Measurements from ENCODE around the gene LZTS2.
"Not testable (repeated sequence)": the region's sequence is repeated elsewhere in the genome, so short reads cannot be mapped to it uniquely, and the experiment has no call there.

Gene LZTS2

GRCh38 chr10:101033276-101033675 is 33.7 kb downstream of the LZTS2 start:
- no peak overlapping the region for H2BK5ac ChIP-seq (ENCODE audit: low read length)
- no peak overlapping the region for H4K5ac ChIP-seq (ENCODE audit: low read length)
- no peak overlapping the region for H2BK15ac ChIP-seq (replicated peaks; ENCODE audit: low read depth)
- H3K9ac ChIP-seq (ENCODE audit: low read length): no peak overlapping the region
- H3K36me3 ChIP-seq (ENCODE audit: control insufficient read depth, insufficient read depth, low read length): no peaks in the 10 kb centered on the region
- H2AK5ac ChIP-seq (ENCODE audit: low read length): no peak overlapping the region
- no peak overlapping the region for H3K4me2 ChIP-seq (ENCODE audit: low read length)
- no peak overlapping the region for H3K4ac ChIP-seq (ENCODE audit: low read depth, low read length)
- no peaks in the 10 kb centered on the region for H3K27me3 ChIP-seq (ENCODE audit: insufficient read depth, low read length, poor library complexity)
- no peak overlapping the region for H4K8ac ChIP-seq (ENCODE audit: low read depth, low read length)
- no peak overlapping the region for H3K4me3 ChIP-seq (ENCODE audit: low read length)
- no peak overlapping the region for H2BK120ac ChIP-seq (ENCODE audit: low read depth, low read length)
- H3K18ac ChIP-seq (ENCODE audit: low read length): no peak overlapping the region
- no peaks in the 10 kb centered on the region for H3K79me2 ChIP-seq (ENCODE audit: control insufficient read depth, insufficient read depth, low read length)
- H3K56ac ChIP-seq (ENCODE audit: low read length): no peak overlapping the region
- no peak for DNase-seq
- no peaks in the 10 kb centered on the region for H3K79me1 ChIP-seq (ENCODE audit: low read length)
- H3K27ac ChIP-seq (ENCODE audit: low read depth, low read length): no peak overlapping the region
- no peak overlapping the region for H3K23ac ChIP-seq (ENCODE audit: low read length)
- H3K4me1 ChIP-seq (ENCODE audit: control insufficient read depth, low read depth, low read length): peaks cover 12% of the 10 kb centered on the region
- WGBS (ENCODE audit: extremely low coverage, insufficient coverage, low lambda C conversion rate): no CpG with 5 or more reads among the region's 3 CpGs

GRCh38 chr10:101034404-101034803 is 34.8 kb downstream of the LZTS2 start:
- H3K18ac ChIP-seq (ENCODE audit: low read length); H4K5ac ChIP-seq (ENCODE audit: low read length); H3K23ac ChIP-seq (ENCODE audit: low read length); H3K27ac ChIP-seq (ENCODE audit: low read depth, low read length); H3K27me3 ChIP-seq (ENCODE audit: insufficient read depth, low read length, poor library complexity); H3K4me3 ChIP-seq (ENCODE audit: low read length); H3K4me2 ChIP-seq (ENCODE audit: low read length); H3K9ac ChIP-seq (ENCODE audit: low read length); H2AK5ac ChIP-seq (ENCODE audit: low read length); H2BK15ac ChIP-seq (replicated peaks; ENCODE audit: low read depth); DNase-seq; H2BK5ac ChIP-seq (ENCODE audit: low read length); H4K8ac ChIP-seq (ENCODE audit: low read depth, low read length); H3K56ac ChIP-seq (ENCODE audit: low read length); H3K79me2 ChIP-seq (ENCODE audit: control insufficient read depth, insufficient read depth, low read length); H2BK120ac ChIP-seq (ENCODE audit: low read depth, low read length); H3K36me3 ChIP-seq (ENCODE audit: control insufficient read depth, insufficient read depth, low read length); H3K79me1 ChIP-seq (ENCODE audit: low read length); H3K4ac ChIP-seq (ENCODE audit: low read depth, low read length): not testable (repeated sequence)
- peaks cover 10% of the 10 kb centered on the region for H3K4me1 ChIP-seq (ENCODE audit: control insufficient read depth, low read depth, low read length)
- WGBS (ENCODE audit: extremely low coverage, insufficient coverage, low lambda C conversion rate): no CpG with 5 or more reads among the region's 4 CpGs

- Histone ChIP-seq H3K27me3 (ENCODE audit: insufficient read depth, low read length, poor library complexity) (no peaks in the 10 kb centered on the region), H2BK5ac (ENCODE audit: low read length) (no peak overlapping the region)
Observed at GRCh38 chr10:101035314-101035713, 35.7 kb downstream of the LZTS2 start.

GRCh38 chr10:101035916-101036702 is 36.5 kb downstream of the LZTS2 start:
- Histone ChIP-seq H3K27me3 (ENCODE audit: insufficient read depth, low read length, poor library complexity) (no peaks in the 10 kb centered on the region), H2BK15ac (replicated peaks; ENCODE audit: low read depth) (no peak overlapping the region), H2BK5ac (ENCODE audit: low read length) (no peak overlapping the region), H3K4ac (ENCODE audit: low read depth, low read length) (no peak overlapping the region), H3K79me2 (ENCODE audit: control insufficient read depth, insufficient read depth, low read length) (no peaks in the 10 kb centered on the region), H2BK120ac (ENCODE audit: low read depth, low read length) (no peak overlapping the region), H3K56ac (ENCODE audit: low read length) (no peak overlapping the region), H3K18ac (ENCODE audit: low read length) (no peak overlapping the region), H3K36me3 (ENCODE audit: control insufficient read depth, insufficient read depth, low read length) (no peaks in the 10 kb centered on the region), H3K27ac (ENCODE audit: low read depth, low read length) (no peak overlapping the region), H3K9ac (ENCODE audit: low read length) (no peak overlapping the region), H3K23ac (ENCODE audit: low read length) (no peak overlapping the region), H4K8ac (ENCODE audit: low read depth, low read length) (no peak overlapping the region), H2AK5ac (ENCODE audit: low read length) (no peak overlapping the region), H3K4me3 (ENCODE audit: low read length) (no peak overlapping the region), H3K4me1 (ENCODE audit: control insufficient read depth, low read depth, low read length) (peaks cover 8% of the 10 kb centered on the region), H3K79me1 (ENCODE audit: low read length) (no peaks in the 10 kb centered on the region), H3K4me2 (ENCODE audit: low read length) (no peak overlapping the region), H4K5ac (ENCODE audit: low read length) (no peak overlapping the region)
- no CpG with 5 or more reads among the region's 10 CpGs for WGBS (ENCODE audit: extremely low coverage, insufficient coverage, low lambda C conversion rate)
- DNase-seq: no peak

More at GRCh38 chr10:101035314-101035713, 35.7 kb downstream of the LZTS2 start:
- Histone ChIP-seq H3K23ac (ENCODE audit: low read length) (no peak overlapping the region), H3K79me1 (ENCODE audit: low read length) (no peaks in the 10 kb centered on the region), H3K56ac (ENCODE audit: low read length) (no peak overlapping the region), H4K8ac (ENCODE audit: low read depth, low read length) (no peak overlapping the region), H3K4me3 (ENCODE audit: low read length) (no peak overlapping the region), H3K9ac (ENCODE audit: low read length) (no peak overlapping the region), H2BK15ac (replicated peaks; ENCODE audit: low read depth) (no peak overlapping the region), H3K4me2 (ENCODE audit: low read length) (no peak overlapping the region), H4K5ac (ENCODE audit: low read length) (no peak overlapping the region), H3K36me3 (ENCODE audit: control insufficient read depth, insufficient read depth, low read length) (no peaks in the 10 kb centered on the region), H3K4ac (ENCODE audit: low read depth, low read length) (no peak overlapping the region), H3K79me2 (ENCODE audit: control insufficient read depth, insufficient read depth, low read length) (no peaks in the 10 kb centered on the region), H3K18ac (ENCODE audit: low read length) (no peak overlapping the region), H2BK120ac (ENCODE audit: low read depth, low read length) (no peak overlapping the region), H3K27ac (ENCODE audit: low read depth, low read length) (no peak overlapping the region), H2AK5ac (ENCODE audit: low read length) (no peak overlapping the region), H3K4me1 (ENCODE audit: control insufficient read depth, low read depth, low read length) (peaks cover 8% of the 10 kb centered on the region)
- WGBS (ENCODE audit: extremely low coverage, insufficient coverage, low lambda C conversion rate): no CpG with 5 or more reads among the region's 7 CpGs
- no peak for DNase-seq

GRCh38 chr10:101036726-101037125 is 37.1 kb downstream of the LZTS2 start:
- Histone ChIP-seq H3K4me2 (ENCODE audit: low read length) (no peak overlapping the region), H2BK5ac (ENCODE audit: low read length) (no peak overlapping the region), H4K8ac (ENCODE audit: low read depth, low read length) (no peak overlapping the region), H3K36me3 (ENCODE audit: control insufficient read depth, insufficient read depth, low read length) (no peaks in the 10 kb centered on the region), H3K4me1 (ENCODE audit: control insufficient read depth, low read depth, low read length) (peaks cover 6% of the 10 kb centered on the region), H2BK15ac (replicated peaks; ENCODE audit: low read depth) (no peak overlapping the region), H2AK5ac (ENCODE audit: low read length) (no peak overlapping the region), H3K23ac (ENCODE audit: low read length) (no peak overlapping the region), H3K56ac (ENCODE audit: low read length) (no peak overlapping the region), H3K27ac (ENCODE audit: low read depth, low read length) (no peak overlapping the region), H2BK120ac (ENCODE audit: low read depth, low read length) (no peak overlapping the region), H3K79me2 (ENCODE audit: control insufficient read depth, insufficient read depth, low read length) (no peaks in the 10 kb centered on the region), H3K9ac (ENCODE audit: low read length) (no peak overlapping the region), H3K18ac (ENCODE audit: low read length) (no peak overlapping the region), H4K5ac (ENCODE audit: low read length) (no peak overlapping the region), H3K27me3 (ENCODE audit: insufficient read depth, low read length, poor library complexity) (no peaks in the 10 kb centered on the region), H3K4ac (ENCODE audit: low read depth, low read length) (no peak overlapping the region), H3K79me1 (ENCODE audit: low read length) (no peaks in the 10 kb centered on the region), H3K4me3 (ENCODE audit: low read length) (no peak overlapping the region)
- no CpG with 5 or more reads among the region's 7 CpGs for WGBS (ENCODE audit: extremely low coverage, insufficient coverage, low lambda C conversion rate)
- no peak for DNase-seq

- H2BK5ac ChIP-seq (ENCODE audit: low read length): no peak overlapping the region
- H3K9ac ChIP-seq (ENCODE audit: low read length): no peak overlapping the region
- H3K23ac ChIP-seq (ENCODE audit: low read length): no peak overlapping the region
- no peak overlapping the region for H3K4me2 ChIP-seq (ENCODE audit: low read length)
- H3K56ac ChIP-seq (ENCODE audit: low read length): no peak overlapping the region
- DNase-seq: peak; percentile 34
- H4K5ac ChIP-seq (ENCODE audit: low read length): no peak overlapping the region
- no peak overlapping the region for H3K4me3 ChIP-seq (ENCODE audit: low read length)
- H2BK120ac ChIP-seq (ENCODE audit: low read depth, low read length): no peak overlapping the region
- H3K36me3 ChIP-seq (ENCODE audit: control insufficient read depth, insufficient read depth, low read length): no peaks in the 10 kb centered on the region
- no peak overlapping the region for H2AK5ac ChIP-seq (ENCODE audit: low read length)
- H3K27ac ChIP-seq (ENCODE audit: low read depth, low read length): no peak overlapping the region
- H4K8ac ChIP-seq (ENCODE audit: low read depth, low read length): no peak overlapping the region
- H3K79me2 ChIP-seq (ENCODE audit: control insufficient read depth, insufficient read depth, low read length): no peaks in the 10 kb centered on the region
- H3K79me1 ChIP-seq (ENCODE audit: low read length): no peaks in the 10 kb centered on the region
- no peak overlapping the region for H3K4ac ChIP-seq (ENCODE audit: low read depth, low read length)
- no peak overlapping the region for H2BK15ac ChIP-seq (replicated peaks; ENCODE audit: low read depth)
- H3K18ac ChIP-seq (ENCODE audit: low read length): no peak overlapping the region
- no CpG with 5 or more reads among the region's 5 CpGs for WGBS (ENCODE audit: extremely low coverage, insufficient coverage, low lambda C conversion rate)
- H3K4me1 ChIP-seq (ENCODE audit: control insufficient read depth, low read depth, low read length): peaks cover 5% of the 10 kb centered on the region
- no peaks in the 10 kb centered on the region for H3K27me3 ChIP-seq (ENCODE audit: insufficient read depth, low read length, poor library complexity)
Observed at GRCh38 chr10:101038484-101038883, 38.9 kb downstream of the LZTS2 start.
